HG03175 (cell line): ENCODE measurements around the gene DSCAML1.

Source experiments
- ATAC-seq: cut with Tn5 transposase; IDR thresholded peaks from one replicate; pipeline ENCODE4 v1.9.1; 2021; ENCODE audit warnings: mild to moderate bottlenecking, moderate library complexity; ENCODE audit not compliant: unreplicated experiment

The DSCAML1 gene

DNA sequence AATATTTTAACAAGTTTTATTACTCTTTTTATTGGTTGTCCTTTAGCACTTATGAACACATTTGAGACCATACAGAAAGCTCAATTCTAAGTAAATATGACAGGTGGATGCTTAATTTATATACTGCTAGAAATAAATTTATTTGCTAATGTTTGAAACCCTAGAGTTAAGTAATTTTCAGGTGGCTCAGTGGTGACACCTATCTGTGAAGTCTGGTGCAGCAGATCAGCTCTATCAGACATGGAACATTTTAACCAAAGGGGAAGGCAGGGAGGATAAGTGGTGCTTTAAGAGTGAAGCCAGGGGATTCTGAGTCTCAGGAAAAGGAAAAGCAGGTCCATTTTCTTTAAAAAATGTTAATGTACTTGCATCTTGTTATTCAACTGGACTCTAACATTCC, 175.8 kb downstream of the DSCAML1 start:
- ATAC-seq: no peak

DNA sequence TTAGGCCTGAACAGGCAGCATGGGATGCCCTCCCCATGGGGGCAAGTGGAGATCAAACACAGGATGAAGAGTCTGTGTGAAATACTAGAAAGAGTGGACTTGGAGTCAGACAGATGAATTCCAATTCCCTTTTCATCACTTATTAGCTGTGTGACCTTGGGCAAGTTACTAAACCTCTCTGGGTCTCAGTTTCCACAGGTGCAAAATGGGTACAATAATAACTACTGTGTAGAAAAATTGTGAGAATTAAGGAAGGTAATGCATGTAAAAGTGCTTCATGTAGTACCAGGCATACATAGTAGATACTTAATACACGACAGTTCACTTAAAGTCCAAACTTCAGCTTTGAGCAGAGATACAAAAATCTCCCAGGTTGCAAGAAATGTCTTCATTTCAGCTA, 176.4 kb downstream of the DSCAML1 start:
- no peak for ATAC-seq

DNA sequence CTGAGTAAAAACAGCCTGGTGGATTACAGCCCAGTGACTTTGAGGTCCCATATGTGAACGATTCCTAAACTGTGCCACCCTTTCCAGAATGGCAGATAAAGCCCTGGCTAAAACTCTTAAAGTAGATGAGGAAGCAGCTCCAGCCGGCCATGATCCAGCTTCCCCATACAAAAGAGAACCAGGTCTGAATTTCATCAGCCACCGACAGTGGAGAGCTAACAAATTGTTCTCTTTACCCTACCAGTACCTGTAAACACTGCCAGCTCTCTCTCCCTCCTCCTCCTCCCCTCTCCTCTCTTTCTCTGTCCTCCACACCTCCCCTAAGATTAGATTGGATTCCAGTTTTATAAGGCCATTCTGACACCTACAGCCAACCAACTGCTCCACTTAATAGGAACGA, 176.9 kb downstream of the DSCAML1 start:
- ATAC-seq: no peak

- no peak for ATAC-seq
These were observed 177.4 kb downstream of the DSCAML1 start for GRCh38 chr11:117619661-117620060.

GRCh38 chr11:117618982-117619355, 178.0 kb downstream of the DSCAML1 start:
- no peak for ATAC-seq

DNA sequence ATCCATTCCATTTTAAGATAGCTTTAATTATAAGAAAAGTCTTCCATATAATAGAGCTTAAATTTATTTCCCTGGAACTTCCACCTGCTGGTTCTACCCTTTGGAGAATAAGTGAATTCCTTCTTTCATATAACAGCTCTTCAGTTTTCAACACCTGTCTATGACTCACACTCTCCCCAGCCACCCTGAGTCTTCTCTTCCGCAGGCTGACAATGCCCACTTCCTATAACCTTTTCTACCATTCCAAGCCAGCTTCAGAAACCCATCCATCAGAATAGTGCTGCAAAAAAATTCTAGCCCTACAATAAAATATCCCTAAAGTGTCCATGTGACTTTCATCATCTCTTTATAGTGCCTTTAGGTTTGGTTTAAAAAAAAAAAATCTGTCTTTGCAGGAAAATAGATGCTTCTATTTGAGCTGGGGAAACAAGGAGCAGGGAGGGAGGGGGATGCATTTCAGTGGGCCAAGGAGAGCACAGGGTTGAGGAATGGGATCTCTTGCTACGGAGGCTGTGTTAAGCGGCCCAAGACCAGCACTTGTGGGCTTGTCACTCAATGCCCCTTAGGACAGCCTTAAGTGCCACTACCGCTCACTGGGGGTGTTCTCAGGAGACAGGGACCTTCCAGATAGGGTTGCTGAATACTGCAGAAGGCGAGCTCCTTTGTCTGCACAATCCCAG, 178.6 kb downstream of the DSCAML1 start:
- no peak for ATAC-seq

DNA sequence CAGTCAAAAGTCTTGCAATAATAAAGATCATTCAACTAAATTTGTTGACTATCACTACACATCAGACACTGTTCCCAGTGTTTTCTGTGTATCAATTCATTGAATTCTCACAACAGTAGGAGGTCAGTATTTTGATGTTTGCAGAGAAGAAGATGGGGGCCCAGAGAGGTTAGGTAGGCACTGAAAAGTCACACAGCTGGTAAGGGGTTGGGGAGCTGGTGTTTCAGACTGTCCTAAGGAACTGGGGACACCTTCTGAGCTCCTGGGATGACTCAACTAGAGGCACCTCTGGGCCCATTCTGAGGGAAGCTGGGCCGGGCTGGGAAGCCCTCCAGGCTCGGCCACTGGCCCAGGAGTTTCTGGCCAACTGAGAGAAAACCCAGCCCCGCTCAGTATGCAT, 180.0 kb downstream of the DSCAML1 start:
- ATAC-seq: no peak

GRCh38 chr11:117614728-117615127, 182.3 kb downstream of the DSCAML1 start:
- ATAC-seq: no peak

DNA sequence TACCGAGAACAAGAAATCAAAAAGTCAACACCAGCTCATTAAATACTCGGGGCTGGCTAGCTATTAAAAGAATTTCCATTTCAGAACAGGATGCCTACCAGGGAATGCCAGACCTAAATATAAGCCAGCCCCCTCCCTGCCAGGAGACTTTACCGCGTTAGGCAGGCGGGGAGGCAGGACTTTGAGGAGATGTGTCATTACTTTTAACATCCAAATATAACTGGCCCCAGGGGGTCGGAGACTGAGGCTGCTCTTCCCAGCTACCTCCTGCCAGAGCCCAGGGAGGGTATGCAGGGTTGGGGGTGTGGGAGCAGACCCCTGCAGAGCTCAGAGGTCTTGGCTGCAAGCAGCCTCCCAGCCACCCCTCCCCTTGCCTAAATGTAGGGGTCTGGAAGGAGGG, 183.5 kb downstream of the DSCAML1 start:
- no peak for ATAC-seq

DNA sequence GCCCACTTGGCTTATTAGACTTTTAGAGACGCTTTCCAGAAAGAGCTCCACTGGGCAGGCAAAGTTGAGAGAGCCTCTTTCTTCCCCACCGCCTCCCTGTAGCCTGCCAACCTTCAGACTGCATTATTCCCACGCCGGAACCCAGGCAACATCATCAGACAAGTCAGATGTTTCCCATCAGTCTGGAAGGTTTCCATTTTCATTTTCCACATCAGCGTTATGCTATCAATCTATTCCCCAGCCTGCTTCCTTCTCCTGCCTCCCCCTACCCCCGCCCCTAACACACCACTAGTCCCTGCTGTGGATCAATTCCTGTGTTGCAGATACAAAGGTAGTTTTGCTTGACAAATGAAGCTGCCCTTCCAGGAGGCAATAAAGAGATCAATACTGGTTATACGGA, 184.8 kb downstream of the DSCAML1 start:
- no peak for ATAC-seq

- no peak for ATAC-seq
These were observed 186.1 kb downstream of the DSCAML1 start for GRCh38 chr11:117610901-117611300.

- ATAC-seq: no peak
These were observed 187.0 kb downstream of the DSCAML1 start for GRCh38 chr11:117610045-117610444.

- no peak for ATAC-seq
These were observed 189.6 kb downstream of the DSCAML1 start for GRCh38 chr11:117607449-117607848.

- no peak for ATAC-seq
These were observed 190.2 kb downstream of the DSCAML1 start for GRCh38 chr11:117606790-117607189.

GRCh38 chr11:117606211-117606610, 190.8 kb downstream of the DSCAML1 start:
- peak; percentile 55 for ATAC-seq

DNA sequence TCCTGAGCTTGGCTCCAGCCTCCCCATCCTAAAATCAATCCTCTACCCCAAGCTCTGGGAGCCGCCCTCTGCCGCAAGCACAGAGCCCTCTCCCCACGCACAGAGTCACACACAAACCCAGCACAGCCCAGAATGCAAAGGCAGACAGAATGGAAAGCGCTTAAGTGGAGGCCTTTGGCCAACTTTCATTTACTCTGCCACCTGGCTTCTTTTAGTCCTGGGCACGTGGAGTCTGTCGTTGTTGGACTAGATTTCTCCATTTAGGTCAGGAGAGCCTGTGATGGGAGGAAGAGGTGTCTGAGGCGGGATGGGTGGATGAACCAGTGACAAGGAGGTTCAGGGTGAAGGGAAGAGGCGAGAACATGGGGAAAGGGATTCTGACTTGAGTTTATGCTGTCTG, 191.7 kb downstream of the DSCAML1 start:
- no peak for ATAC-seq

GRCh38 chr11:117604336-117604995, 192.6 kb downstream of the DSCAML1 start:
- no peak for ATAC-seq

- ATAC-seq: no peak
These were observed 193.1 kb downstream of the DSCAML1 start for GRCh38 chr11:117603932-117604331.

DNA sequence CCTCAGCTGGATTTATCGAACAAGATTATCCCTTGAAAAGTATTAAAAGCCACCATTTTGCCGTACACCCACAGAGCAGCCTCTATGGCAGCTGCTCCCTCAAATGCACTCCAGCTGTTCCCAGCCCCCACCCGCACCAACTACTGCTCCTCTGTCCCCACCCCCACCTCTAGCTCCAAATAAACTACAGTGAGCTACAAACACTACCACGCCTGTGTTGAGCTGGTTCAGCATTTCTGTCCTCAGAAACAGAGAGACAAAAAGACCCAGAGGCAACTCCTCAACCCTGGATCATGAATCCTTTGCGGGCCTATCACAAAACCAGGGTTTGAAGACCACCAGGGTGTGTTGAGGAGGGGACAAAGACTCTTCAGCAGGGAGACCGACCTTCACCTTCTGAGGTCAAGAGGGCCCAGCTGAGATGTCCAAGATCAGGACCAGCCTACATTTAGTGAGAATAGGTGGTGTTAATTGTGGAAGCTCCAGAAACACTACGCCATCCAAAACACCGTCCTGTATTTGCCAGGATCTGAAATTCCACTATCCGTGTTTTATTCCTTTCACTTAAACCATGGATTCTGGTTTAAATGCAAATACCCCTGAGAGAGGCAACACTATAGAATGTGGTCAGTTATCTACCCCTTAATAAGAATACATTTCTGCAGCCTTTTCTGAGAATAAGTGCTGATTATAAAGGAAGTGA, 195.9 kb downstream of the DSCAML1 start:
- no peak for ATAC-seq

DNA sequence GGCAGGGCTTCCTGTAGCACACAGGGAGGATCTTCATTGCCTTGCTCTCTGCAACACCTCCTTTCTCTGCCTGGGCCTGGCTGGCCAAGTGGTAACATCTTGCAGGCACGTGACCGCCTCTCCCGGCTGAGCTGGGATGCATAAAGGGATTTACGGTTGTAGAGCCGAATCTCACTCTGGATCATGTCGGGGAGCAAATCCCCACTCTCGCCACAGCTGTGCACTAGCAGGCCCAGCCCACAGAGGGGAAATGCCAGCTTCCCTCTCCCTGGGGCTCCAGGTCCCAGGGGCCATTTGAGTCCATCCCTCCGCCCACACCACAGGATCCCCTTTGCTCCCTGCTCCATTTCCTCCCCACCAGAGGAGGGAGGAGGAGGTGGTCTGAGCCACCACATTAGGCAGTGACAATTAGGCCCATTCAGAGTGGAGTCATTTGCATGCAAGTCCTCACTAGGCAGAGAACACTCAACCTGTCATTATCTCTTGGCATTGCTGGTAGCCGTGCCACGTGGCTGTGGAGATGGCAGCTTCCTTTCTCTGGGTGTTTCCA, 196.7 kb downstream of the DSCAML1 start:
- no peak for ATAC-seq

DNA sequence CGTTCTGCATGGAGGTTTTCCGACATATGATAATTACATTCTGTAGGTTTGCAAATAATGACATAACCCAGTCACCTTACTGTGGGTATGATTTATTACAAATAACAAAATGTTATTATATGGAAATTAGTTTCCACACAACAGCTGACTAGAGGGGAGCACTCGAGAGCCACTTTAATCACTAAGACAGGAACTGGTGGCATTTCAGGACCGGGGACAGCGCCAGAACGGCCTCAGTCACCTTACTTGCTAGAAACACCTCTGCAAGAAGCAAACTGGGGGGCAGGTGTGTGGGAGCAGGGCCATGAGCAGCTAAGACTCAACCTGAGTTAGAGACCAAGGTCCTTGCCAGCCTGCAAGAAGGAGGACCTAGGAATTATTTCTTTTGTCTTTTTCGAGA, 199.9 kb downstream of the DSCAML1 start:
- ATAC-seq: no peak

- no peak for ATAC-seq
These were observed 201.6 kb downstream of the DSCAML1 start for GRCh38 chr11:117595440-117595839.
